Fibroblast of skin of abdomen (primary cell): ENCODE results near the gene ZCWPW1.
"Not testable (repeated sequence)": the region's sequence is repeated elsewhere in the genome, so short reads cannot be mapped to it uniquely, and the experiment has no call there.

Experiments
- DNase-seq: peaks from one replicate; pipeline ENCODE4 v3.0.0-alpha.2; 2013

Gene ZCWPW1

DNA sequence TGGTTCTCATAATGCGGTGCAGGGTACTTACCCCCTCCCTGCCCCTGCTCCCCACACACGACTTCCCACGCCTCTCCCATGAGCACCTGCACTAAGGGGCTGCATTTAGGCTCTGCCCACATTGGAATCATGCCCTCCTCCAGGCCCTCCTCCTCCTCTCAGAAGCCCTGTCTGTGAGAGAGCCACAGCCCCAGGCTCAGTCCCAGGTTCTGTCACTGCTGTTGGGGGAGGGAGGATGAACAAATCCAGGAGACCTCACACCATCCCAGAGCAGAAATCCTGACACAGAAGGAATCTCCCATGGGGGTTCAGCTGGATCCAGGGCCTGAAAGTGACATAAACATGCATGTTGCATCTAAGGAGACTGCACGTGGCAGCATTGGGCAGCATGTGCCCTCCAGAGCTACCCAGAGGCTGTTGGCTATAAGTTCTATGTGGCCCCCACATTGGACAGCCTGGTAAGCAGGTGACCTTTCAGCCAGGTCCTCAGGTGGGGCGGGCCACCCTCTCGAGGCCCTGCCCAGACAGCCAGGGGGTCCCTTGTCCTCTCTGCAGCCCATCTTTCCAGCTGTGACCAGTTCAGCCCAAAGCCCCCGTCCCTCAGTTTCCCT lies 56.8 kb downstream of the ZCWPW1 start:
- no peak for DNase-seq

- DNase-seq = no peak
Measured at GRCh38 chr7:100370746-100371145, 57.8 kb downstream of the ZCWPW1 start.

- no peak for DNase-seq
Measured at GRCh38 chr7:100370303-100370702, 58.2 kb downstream of the ZCWPW1 start.

DNA sequence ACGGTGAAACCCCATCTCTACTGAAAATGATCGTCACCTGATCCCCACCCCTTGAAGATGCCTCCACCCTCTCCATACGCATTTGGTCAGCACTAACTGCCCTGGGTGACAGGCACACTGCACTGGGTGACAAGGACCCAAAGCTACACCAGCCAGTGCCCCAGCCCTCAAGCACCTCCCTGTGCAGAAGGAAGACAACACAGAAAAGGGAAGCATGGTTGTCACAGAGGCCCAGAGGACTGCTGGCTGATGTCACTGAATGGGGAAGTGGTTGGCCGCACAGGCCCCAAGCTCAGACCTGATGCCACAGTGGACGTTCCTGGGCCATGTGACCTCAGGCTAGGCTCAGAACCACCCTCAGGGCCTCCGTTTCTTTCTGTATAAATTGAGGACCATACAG lies 59.4 kb downstream of the ZCWPW1 start:
- no peak for DNase-seq

GRCh38 chr7:100367676-100368613 lies 60.6 kb downstream of the ZCWPW1 start:
- DNase-seq = no peak

DNA sequence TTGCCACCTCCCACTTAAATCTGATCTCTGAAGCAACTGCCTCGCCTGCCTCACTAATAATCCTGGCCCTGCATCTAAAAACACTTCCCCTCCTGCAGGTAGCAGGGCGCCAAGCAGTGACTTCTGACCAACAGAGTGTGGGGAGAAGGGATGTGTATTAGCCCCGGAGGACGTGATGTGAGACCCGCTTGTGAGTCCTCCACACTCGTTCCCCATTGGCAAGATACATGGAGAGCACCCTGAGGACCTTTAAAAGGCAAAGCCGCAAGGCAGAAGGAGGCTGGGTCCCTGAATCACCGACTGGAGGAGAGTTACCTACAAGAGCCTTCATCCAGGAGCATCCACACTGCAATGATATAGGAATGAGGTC lies 61.3 kb downstream of the ZCWPW1 start:
- DNase-seq = no peak

DNA sequence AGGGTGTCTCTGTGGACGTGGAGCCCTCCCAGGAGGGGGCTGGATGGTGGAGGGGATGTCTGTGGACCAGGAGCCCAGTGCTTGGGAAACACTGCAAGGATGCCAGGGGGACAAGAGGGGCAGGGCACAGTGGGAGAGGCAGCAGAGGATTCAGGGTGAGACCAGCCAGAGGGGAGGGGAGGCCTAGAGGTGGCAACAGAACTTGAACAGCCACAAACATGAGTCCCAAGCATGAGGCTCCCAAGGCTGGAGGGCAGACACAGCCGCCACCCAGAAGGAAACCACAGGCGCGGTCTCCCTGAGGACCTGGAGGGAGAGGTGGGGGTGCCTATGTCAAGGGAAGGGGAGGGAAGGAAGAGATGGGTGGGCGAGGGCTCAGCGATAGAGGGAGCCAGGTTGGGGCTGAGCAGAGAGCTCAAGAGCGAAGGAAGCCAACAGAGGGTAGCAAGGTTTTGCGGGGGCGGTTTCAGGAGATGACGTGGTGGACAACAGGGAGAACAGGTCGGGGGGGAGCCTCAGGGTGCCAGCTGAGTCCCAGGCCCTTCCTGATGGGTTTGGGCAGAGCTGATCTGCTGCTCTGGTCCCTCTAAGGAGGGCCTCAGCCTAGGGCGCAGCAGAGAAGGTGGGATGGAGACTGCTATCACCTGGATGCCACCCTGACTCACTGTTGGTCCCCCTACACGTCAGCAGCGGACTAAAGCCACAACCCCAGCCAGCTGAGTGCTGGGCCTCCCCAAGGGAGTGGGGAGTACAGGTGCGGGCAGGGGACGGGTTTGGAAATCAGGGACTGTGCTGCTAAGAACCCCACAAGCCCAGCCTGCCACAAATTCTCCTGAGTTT lies 61.9 kb downstream of the ZCWPW1 start:
- DNase-seq = no peak

DNA sequence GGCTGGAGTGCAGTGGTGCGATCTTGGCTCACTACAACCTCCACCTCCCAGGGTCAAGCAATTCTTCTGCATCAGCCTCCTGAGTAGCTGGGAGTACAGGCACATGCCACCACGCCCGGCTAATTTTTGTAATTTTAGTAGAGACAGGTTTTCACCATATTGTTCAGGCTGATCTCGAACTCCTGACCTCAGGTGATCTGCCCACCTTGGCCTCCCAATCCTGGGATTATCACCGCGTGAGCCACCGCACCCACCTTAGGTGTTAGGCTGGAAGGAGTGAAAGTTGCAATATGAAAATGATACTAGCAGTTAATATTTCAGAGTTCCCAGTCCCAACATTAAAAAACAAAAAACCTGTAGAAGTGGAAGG lies 62.5 kb downstream of the ZCWPW1 start:
- DNase-seq = not testable (repeated sequence)

DNA sequence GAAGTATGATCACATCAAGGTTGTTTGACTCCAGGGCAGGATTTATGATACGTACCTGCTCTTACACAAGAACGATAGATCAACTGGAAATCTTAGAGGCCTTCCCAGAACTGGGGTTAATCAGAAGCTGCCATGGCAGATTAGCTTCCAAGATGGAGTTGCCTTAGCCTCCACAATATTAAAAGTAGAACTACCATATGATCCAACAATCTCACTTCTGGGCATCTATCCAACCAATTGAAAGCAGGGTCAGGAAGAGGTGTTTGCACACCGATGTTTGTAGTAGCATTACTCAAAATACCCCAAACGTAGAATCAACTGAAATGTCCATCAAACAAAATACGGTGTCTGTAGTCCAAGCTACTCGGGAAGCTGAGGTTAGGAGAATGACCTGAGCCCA lies 64.0 kb downstream of the ZCWPW1 start:
- DNase-seq = no peak

DNA sequence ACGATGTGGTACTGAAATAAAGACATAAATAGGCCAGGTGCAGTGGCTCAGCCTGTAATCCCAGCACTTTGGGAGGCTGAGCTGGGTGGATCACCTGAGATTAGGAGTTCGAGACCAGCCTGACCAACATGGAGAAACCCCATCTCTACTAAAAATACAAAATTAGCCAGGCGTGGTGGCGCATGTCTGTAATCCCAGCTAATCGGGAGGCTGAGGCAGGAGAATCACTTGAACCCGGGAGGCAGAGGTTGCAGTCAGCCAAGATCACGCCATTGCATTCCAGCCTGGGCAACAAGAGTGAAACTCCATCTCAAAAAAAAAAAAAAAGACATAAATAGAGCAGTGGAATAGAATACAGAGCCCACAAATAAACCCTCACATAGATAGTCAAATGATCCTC lies 64.7 kb downstream of the ZCWPW1 start:
- DNase-seq = not testable (repeated sequence)

GRCh38 chr7:100363098-100363497 lies 65.4 kb downstream of the ZCWPW1 start:
- DNase-seq = no peak

DNA sequence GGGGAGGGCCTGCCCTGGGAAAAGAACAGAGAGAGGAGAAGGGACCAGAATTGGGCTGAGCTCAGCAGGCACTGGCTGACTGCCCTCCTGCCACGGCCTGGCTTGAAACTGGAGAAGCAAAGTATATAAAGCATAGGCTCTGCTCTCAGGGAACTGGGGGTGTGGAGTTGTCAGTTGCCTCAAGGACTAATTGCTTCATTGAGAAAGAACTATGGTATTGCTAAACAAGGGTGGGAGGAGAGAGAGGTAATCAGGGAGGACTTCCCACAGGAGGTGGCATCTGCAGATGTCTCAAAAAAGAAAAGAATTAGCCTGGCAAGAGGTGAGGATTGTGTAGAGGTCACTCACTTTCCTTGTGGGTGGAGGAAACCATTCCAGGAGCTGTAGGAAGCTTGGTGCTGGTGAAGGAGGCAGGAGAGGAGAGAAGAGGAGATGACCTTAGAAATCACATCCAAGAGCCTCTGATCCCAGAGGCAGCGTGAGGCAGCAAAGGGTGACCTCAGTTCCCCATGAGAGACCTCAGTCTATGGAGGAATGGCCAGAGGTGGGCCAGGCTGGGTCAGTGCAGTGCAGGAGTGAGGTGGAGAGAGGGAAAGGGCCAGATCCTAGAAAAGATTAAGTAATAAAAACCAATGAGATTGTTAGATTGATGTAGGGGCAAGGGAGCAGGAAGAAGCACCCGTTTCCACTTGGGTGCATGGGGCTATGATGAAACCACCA lies 68.2 kb downstream of the ZCWPW1 start:
- no peak for DNase-seq

DNA sequence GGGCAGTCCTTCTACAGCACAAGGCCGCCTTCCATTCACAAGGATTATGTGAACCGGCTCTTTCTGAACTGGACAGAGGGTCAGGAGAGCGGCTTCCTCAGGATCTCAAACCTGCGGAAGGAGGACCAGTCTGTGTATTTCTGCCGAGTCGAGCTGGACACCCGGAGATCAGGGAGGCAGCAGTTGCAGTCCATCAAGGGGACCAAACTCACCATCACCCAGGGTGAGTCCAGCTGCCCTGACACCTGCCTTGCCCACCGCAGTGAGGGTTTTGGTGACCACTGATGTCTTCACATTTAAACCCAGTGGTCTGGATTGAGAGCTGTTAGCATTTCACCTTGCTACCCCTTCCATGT lies 69.7 kb downstream of the ZCWPW1 start:
- no peak for DNase-seq

DNA sequence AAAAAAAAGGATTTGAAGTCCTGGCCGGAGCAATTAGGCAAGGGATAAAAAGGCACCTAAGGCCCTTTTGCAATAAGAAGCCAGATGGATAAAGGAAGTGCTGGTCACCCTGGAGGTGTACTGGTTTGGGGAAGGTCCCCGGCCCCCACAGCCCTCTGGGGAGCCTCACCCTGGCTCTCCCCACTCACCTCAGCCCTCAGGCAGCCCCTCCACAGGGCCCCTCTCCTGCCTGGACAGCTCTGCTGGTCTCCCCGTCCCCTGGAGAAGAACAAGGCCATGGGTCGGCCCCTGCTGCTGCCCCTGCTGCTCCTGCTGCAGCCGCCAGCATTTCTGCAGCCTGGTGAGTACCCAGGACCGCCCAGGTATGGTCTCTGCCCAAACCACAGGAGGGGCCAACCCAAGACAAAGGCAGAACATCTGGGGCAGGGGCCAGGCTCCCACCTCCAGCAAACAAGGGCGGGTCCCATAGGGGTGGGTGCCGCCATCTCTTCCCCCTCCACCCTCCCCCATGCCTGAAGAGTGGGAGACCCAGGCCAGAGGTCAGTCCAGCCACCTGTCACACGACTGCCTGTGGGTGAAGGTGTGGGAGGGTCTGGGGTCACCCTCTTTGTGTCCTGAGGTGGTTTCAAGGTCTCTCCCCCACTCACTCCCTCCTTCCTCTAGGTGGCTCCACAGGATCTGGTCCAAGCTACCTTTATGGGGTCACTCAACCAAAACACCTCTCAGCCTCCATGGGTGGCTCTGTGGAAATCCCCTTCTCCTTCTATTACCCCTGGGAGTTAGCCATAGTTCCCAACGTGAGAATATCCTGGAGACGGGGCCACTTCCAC lies 70.3 kb downstream of the ZCWPW1 start, which contains the start of gene PILRB:
Gene PILRB (plus strand): TSS at position 91 of the 830 bp plus-strand sequence. CDS start 186 bp downstream, at position 277.
- DNase-seq = no peak

- DNase-seq = no peak
Measured at GRCh38 chr7:100357131-100357561, 71.4 kb downstream of the ZCWPW1 start.

- DNase-seq = no peak
Measured at GRCh38 chr7:100356416-100357068, 72.0 kb downstream of the ZCWPW1 start.

DNA sequence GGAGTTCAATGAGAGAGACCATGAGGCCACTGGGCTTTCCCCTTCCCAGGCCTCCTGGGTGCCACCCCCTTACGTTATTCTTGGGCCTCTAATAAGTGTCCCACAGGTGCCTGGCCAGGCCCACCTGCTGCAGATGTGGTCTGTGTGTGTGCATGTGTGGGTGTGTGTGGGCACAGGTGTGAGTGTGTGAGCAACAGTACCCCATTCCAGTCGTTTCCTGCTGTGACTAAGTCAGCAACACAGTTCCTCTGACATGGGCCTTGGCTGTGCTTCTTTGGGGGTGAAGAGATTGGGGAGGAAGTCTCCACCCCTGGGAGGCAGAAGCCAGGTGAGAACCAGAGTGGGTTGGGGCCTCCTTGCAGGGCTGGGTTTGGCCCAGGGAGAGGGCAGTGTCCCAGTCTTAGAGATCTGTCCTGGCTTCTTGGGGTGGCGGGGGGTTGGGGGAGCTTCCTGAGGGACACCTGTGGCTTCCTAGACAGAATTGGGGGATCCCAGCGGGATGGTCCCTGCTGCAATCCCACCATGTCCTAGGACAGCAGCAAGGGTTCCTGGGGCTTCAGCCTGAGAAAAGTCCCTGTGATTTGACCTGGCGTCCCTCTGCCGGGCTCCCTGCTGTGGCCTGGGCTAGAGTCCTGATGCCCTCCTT lies 74.7 kb downstream of the ZCWPW1 start:
- DNase-seq = no peak

GRCh38 chr7:100352984-100353684 lies 75.4 kb downstream of the ZCWPW1 start:
- DNase-seq = no peak

DNA sequence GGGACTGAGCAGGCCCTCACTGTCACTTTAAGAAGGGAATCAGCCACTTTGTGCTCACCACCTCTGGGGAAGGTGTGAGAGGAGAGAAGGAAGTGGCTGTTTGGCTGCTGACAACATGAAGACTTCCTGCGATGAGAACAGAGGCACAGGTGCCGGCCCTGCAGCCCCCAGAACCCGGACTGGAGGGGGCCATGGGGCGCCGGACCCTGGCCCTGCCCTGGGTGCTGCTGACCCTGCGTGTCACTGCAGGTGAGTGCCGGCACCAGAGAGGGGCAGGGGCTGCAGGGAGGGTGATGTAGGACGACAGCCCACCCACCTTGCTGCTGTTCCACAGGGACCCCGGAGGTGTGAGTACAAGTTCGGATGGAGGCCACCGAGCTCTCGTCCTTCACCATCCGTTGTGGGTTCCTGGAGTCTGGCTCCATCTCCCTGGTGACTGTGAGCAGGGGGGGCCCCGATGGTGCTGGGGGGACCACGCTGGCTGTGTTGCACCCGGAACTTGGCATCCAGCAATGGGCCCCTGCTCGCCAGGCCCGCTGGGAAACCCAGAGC lies 76.2 kb downstream of the ZCWPW1 start:
- DNase-seq = not testable (repeated sequence)
